Breast epithelium (tissue), 3 donors: ENCODE results near the gene BSN.

ENCODE experiments used
- POLR2A ChIP-seq: fragments of 450-650 bp; IDR thresholded peaks from one replicate; pipeline ENCODE4 v1.6.1; 2016; ENCODE audit warnings: antibody characterized with exemption, mild to moderate bottlenecking, moderate library complexity
- POLR2AphosphoS5 ChIP-seq, 3 donors: sonication (generic); formaldehyde crosslinking; IDR thresholded peaks; one replicate each; pipeline ENCODE4 v1.6.1; 2017; ENCODE audit warnings: antibody characterized with exemption in 3 of 3
- TF ChIP-seq, protein P1 (sequence below), 3 donors: fragments of 450-650 bp; IDR thresholded peaks; one replicate each; pipeline ENCODE4 v1.5.1; 2016 to 2017; ENCODE audit warnings: antibody characterized with exemption in 3 of 3, mild to moderate bottlenecking in 3 of 3, moderate library complexity in 3 of 3

DNA sequence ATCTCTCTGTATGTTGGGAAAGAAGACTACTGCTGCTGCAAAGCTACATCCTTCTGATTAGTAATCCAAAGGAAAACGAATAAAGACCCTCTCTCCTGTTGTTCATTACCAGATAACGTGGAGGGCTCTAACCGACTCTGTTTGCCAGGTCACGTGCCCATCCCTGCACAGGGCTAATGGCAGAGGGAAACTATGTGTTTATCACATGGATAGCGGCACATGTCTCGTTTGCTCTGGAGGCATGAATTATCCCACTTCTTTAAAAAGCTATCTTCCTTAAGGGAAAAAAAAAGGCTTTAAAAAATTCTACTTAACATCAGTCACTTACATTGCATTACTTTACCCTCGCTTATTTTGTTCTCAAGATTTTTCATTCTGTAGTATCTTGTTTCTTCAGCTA is 87.0 kb downstream of the BSN start:
- TF ChIP-seq POLR2A (no peak), POLR2AphosphoS5 (IDR thresholded peaks at IDR 0.05) (no peak)
- TF ChIP-seq, protein P1, sequence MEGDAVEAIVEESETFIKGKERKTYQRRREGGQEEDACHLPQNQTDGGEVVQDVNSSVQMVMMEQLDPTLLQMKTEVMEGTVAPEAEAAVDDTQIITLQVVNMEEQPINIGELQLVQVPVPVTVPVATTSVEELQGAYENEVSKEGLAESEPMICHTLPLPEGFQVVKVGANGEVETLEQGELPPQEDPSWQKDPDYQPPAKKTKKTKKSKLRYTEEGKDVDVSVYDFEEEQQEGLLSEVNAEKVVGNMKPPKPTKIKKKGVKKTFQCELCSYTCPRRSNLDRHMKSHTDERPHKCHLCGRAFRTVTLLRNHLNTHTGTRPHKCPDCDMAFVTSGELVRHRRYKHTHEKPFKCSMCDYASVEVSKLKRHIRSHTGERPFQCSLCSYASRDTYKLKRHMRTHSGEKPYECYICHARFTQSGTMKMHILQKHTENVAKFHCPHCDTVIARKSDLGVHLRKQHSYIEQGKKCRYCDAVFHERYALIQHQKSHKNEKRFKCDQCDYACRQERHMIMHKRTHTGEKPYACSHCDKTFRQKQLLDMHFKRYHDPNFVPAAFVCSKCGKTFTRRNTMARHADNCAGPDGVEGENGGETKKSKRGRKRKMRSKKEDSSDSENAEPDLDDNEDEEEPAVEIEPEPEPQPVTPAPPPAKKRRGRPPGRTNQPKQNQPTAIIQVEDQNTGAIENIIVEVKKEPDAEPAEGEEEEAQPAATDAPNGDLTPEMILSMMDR (IDR thresholded peaks at IDR 0.05) = no peak
